ENCODE results near the gene MARCHF6.
"Not testable (repeated sequence)": the region's sequence is repeated elsewhere in the genome, so short reads cannot be mapped to it uniquely, and the experiment has no call there.

The MARCHF6 gene

DNA sequence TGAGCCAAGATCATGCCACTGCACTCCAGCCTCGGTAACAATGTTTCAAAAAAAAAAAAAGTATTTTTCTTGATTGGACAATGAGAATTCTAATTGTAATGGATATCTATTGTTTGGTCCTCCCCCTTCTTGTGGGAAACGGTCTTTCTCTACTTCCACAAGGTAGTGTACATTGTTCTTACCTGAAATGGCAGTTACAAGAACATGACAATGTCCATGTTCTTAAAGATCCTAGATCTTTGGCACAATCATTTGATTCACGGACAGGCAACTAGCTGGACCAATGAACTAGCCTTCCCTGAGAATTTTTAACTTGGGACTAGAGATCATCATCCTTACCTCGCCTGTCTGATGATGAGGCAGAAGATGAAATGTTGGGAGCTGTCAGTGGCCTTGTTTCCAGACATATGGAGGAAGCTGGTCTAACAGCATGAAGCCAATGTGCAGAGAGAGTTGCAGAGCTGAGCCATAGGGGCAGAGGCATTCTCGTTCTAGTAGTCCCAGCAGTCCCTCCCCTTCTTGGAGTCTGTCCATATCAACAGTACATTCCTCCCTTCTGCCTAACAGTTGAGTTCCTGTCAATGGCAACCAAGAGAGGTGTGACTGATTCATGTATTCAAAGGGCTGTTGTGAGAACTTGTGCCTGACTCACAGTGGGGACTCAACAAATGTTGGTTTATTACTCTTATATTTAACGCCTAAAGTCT, 2.1 kb upstream of the MARCHF6 start:
- ATAC-seq, result no peak
- no peak for DNase-seq

DNA sequence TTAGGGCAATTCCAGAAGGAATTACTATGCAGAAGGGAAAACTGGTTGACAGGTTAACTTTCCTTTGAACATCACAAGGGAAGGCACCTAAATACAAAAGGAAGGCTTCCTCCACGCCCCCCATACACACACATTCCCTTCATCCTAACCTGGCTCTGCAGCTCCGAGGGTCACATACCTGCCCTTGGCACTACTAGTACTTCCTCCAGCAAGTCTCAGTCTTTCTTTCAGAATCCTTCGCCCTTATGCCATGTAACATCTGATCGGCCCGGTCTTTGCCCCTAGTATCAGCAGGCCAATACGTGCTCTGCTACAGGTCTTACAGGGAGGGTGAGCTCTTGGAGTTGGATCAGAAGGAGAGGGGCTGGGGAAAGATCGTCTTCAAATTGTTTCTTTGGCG, 1.6 kb upstream of the MARCHF6 start:
- DNase-seq (no peak), ATAC-seq (no peak)

DNA sequence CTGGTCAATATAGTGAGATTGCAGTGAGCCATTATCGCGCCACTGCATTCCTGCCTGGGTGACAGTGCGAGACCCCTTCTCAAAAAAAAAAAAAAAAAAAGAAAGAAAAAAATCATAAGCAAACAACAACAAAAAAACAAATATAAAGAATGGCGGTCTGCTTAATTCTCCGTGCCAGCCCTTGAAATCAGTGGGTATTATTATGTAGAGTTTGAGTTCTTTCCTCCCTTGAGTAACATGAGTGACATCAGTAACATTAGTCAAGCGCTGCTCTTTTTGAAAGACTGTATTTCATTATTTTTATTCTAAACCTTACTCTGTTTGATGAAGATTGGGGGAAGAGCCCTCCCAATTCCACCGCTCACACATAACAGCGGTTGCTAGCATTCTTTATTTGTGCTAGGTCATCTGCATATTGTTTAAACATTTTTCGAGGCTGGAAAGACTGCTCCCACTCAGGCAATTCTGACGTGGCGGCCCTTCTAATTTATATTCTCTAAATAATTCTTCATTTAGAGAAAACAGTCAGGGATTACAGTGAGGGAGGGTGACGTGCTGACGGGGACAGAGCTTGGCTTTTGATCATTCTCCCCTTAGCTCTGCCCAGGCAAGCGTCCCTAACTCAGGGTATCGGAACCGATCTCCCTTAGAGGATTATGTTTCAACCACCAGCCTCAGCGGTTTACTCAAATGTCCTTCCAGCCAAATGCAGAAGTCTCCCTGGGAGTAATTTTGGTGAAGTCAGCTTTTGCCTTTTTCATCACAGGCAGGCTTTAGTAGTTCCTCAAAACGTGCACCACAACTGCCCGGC, 860 bp upstream of the MARCHF6 start:
- peak; percentile 24 for ATAC-seq
- peak; percentile 37 for DNase-seq

DNA sequence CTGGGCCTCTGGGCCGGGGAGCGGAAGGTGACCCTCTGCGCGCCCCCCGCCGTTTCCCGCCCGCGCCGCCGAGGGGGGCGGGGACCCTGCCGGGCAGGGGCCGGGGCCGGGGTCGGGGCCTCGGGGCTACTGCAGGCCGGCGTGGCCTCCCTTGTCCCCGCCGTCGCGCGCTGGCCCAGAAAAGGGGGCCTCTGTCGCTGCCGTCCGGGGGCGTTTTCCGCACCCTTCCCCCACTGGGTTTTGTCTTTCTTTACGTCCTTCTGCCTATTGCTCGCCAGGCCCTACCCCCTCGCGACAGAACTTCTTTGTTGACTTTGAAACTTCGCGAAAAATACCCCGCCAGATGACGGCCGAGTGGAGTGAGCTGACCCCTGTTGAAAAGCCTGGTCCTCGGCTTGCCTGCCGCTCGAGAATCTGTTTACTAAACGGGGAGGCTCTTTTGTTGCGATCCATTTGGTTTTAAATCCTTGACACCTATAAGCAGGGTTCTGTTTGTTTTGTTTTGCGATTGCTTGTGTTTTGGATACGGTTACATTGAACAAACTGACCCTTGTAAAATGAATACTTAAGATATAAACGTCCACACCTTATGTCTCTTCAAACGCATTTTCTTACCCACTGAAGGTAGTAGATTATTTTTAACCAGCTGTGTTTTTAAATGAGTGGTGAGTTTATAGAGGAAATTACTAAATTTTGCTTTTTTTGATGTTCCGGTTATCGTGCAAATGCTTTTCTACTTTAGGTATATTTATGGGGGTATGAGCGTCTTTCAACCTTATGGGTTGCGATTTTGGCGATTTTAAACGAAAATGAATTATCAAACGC, 765 bp downstream of the MARCHF6 start:
- peak; percentile 59 for DNase-seq
- peak; percentile 5 for ATAC-seq

DNA sequence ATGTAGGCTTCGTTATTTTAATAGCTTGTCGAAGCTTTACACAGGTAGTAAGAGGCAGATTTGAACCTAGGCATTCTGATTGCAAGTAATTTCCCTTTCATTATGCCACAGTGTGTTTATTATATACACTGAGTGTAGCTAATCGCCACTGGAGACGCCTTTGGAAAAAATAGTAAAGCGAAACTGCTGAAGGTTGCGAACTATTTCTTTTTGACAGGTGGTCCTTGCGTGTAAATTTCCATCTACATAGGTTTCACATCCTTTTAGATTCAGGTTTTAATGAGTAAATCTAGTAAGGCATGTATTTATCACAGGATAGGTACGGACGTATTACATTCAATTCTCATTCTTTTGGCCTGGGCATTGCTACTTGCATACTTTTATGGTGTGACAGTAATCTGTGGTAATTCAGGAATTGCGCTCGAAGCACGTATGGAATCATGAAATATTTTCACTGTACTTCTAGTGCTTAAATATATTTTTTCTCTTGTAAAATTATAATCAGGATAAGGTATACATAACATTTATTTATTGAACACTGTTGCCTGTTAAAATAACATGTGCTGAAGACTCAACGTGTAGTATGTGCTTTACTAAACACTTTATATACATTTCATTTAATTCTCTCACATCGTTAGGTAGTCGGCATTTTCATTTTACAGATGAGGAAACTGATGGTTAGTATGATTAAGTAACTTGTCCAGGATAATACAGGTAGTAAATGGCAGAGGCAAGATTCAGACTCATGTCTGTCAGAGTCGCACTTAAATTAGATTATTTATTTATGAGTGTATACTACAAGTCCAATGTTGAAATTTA, 1.8 kb downstream of the MARCHF6 start:
- DNase-seq (no peak), ATAC-seq (peak; percentile 42)

DNA sequence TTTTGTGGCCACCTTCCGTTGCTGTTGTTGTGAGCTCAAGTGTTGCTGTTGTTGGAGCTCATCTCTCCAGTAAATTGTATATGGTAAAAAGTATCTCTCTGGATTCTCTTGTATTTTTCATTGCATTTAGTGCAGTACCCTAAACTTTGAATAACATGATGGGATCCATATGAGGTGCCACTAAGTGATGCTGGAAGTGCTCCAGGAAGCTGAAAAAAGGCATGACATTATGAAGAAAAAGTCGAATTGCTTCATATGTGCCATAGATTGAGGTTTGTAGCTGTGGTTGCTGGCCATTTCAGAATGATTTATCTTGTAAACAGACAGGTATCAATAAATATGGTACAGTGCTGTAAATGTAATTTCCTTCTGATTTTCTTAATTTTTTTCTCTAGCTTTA, 5.5 kb downstream of the MARCHF6 start:
- ATAC-seq, result no peak

DNA sequence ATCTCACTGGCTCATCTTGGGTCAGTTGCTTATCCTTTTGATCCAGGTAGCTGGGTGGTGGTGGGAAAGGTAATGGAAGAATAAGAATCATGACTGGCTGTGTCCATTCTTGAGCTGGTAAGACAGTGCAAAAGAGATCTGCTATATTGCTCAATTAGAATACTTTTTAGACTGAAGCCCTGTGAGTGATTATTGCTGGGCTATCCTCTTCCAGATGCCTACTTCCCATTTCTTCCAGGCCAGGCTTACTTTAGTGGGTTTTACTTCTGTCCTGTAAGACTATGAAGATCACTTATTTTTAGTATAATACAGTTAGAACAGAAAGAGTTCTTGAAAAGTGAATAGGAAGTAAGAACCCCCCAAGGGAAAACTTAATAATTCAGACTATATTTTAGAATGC, 7.2 kb downstream of the MARCHF6 start:
- DNase-seq (no peak), ATAC-seq (no peak)

More for the DNA sequence above, 5.5 kb downstream of the MARCHF6 start:
- no peak for DNase-seq

DNA sequence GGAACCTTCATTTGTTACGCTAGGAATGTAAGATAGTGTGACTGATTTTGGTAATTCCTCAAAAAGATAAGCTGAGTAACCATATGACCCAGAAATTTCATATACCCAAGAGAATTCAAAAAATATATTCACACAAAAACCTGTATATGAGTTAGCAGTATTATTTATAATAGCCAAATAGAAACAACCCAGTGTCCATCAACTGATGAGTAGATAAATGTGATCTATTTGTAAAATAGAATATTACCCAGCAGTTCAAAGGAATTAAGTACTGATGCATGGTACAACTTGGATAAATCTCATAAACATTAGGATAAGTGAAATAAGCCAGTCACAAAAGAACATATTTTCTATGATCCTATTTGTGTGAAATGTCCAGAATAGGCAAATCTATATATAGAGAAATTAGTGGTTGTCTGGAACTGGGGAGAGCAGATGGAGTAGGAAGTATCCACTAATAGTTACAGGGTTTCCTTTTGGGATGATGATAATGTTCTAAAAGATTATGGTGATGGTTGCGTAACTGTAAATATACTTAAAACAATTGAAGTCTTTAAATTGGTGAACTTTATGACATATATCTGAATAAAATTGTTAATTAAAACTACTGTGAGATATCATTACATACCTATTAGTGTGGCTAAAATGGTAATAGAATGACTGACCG, 10.2 kb downstream of the MARCHF6 start:
- ATAC-seq, result no peak

DNA sequence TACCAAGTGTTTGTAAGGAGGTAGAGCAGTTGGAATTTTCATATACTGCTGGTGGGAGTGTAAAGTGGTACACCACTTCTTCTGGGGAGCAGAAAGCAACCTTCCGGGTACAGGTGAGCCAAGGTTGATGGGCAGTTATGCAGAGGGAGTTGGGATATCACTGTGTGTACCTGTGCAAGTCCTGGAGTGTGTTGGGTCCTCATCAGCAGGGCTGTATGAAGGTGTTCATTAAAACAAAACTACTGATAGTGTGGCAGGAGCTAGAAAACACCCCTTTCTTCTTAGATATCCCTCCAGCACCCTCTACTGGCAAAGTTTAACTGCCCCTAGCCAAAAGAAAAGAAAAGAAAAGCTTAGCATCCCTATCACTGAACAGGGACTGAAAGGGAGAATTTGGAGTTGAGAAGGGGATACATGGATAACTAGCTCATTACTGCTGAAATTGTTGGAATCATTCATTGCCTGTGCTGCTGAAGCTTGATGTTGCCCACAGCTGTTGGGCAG, 10.7 kb downstream of the MARCHF6 start:
- DNase-seq (no peak), ATAC-seq (no peak)

More for the DNA sequence above, 10.2 kb downstream of the MARCHF6 start:
- no peak for DNase-seq

DNA sequence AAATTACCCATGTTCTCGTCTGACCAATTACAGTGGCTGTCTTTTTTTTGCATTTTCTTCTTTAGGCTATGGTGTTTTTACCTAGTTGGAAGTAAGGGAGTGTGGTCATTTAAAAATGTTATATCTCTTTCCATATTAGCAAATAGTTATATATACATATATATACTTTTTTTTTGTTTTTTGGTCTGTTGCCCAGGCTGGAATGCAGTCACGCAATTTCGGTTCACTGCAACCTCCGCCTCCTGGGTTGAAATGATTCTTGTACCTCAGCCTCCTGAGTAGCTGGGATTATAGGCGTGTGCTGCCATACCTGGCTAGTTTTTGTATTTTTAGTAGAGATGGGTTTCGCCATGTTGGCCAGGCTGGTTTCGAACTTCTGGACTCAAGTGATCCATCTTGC, 12.3 kb downstream of the MARCHF6 start:
- DNase-seq, result no peak
- ATAC-seq, result no peak

DNA sequence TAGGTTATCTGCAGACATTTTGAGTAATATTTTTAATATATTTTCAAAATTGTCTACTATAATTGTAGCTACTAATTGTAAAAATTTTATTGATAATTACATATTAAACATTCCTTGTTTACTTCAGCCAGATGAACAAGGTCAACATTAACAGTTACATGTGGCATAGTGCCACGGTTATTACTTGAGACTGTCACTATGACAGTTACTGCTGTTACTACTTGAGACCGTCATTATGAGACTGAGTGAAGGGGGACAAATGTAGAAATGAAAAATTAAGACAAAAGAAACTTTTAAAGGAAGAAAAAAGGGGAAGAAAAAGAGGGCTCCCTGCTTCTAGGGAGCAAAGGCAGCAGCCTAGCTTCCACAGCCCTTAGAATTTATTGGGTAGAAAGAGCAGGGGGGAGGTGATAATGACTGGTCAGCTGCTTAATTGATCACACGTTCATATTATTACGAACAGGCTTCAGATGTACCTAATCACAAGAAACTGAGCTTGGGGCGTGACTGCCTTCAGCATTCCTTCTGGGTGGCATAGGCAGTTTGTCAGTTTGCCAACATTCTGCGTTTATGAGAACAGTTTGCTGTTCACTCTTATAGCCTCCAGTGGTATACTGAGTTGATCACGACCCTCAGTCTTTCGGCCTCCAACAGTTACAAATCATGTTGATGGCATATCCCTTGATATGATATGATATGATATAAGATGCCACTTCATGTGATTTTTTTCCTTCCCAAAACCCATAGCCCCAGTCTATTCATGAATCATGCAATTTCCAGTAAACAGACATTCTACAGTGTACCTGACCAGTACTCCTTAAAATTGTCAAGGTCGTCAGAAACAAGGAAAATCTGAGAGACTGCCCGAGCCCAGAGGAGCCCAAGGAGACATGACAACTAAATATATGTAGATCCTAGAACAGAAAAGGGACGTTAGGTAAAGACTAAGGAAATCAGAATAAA, 13.1 kb downstream of the MARCHF6 start:
- DNase-seq (no peak), ATAC-seq (no peak)

DNA sequence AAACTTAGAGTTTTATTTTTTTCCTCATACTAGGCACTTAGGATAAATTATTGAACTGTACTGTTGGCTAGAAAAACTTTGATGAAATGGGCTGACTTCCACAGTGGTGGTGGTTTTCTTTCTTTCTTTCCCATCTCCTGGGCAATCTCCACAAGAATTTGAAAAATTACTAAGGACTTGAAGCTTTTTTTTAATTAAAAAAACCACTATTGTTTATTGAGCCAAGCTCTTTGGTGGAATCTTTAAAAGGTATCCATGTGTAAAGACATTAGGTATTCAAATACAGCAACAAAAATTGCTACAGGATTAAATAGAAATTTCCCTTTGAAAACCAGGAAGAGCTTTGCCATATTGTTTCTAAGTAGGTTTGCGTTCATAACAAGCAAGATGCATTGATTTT, 14.1 kb downstream of the MARCHF6 start:
- no peak for ATAC-seq

DNA sequence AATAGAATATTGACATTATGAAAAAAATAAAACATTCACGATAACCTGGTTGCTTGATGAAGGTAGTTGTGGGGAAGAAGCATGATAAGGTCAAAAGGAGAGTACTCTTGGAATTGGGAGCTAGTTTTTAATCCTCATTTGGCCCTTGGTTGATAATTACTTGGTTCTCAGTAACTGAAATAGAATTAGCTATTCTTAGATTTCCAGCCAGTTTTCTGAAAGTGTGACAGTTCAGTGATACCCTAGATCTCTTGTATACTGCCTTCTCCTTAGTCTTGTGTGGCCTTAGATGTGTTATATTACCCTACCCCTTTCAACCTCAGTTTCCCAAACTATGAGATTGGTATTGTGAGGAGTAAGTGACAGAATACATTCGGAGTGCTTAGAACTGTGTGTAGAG, 17.4 kb downstream of the MARCHF6 start:
- ATAC-seq (no peak), DNase-seq (no peak)

More for the DNA sequence above, 14.1 kb downstream of the MARCHF6 start:
- no peak for DNase-seq

DNA sequence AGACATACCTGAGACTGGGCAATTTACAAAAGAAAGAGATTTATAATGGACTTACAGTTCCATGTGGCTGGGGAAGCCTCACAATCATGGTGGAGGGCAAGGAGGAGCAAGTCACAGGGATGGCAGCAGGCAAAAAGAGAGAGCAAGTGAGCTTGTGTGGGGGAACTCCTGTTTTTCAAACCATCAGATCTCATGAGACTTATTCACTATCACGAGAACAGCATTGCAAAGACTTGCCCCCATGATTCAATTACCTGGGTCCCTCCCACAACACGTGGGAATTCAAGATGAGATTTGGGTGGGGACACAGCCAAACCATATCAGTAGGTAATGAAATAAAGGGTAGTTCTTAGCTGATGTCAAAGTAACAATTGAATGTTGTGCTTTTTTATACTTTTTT, 17.9 kb downstream of the MARCHF6 start:
- ATAC-seq, result not testable (repeated sequence)

DNA sequence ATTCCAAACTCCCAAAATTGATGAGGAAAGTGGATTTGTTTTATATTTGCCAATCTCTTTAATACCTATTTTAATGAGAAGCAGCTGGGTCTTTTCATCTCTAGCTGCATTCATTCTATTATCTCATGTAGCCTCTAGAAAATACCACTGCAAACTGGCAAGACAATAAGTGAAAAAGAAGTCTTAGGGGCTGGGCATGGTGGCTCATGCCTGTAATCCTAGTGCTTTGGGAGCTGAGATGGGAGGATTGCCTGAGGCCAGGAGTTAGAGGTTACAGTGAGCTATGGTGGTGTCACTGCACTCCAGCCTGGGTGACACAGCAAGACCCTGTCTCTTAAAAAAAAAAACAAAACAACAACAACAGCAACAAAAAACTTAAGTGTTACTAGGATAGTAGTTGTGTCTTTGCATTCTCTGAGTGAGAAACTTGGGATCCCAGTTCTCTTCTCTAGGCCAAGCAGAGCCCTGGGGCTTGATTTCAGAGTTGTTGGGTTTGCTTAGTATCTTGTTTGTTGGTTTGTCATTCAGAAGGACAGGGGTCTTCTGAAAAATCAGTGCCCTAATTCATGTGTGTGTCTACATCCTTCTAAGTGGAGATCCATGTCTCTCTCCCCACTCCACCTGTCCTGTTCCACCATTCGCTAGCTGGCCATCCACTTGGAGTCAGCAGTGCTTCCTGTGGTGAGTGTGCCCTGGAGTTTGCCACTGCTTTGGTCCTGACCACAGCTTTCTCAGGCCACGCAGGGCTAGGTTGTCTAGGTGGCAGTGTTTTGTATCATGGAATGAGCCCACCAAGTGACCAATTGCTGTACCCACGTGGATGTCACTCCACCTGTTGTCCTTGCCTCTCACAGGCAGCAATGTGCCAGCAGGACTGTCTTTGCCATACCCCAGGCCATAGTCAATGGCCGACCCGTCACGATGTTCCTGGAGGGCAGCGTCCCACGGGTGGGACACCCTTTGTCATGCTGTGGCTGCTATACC, 19.5 kb downstream of the MARCHF6 start:
- no peak for DNase-seq
- no peak for ATAC-seq

More for the DNA sequence above, 17.9 kb downstream of the MARCHF6 start:
- DNase-seq, result not testable (repeated sequence)

DNA sequence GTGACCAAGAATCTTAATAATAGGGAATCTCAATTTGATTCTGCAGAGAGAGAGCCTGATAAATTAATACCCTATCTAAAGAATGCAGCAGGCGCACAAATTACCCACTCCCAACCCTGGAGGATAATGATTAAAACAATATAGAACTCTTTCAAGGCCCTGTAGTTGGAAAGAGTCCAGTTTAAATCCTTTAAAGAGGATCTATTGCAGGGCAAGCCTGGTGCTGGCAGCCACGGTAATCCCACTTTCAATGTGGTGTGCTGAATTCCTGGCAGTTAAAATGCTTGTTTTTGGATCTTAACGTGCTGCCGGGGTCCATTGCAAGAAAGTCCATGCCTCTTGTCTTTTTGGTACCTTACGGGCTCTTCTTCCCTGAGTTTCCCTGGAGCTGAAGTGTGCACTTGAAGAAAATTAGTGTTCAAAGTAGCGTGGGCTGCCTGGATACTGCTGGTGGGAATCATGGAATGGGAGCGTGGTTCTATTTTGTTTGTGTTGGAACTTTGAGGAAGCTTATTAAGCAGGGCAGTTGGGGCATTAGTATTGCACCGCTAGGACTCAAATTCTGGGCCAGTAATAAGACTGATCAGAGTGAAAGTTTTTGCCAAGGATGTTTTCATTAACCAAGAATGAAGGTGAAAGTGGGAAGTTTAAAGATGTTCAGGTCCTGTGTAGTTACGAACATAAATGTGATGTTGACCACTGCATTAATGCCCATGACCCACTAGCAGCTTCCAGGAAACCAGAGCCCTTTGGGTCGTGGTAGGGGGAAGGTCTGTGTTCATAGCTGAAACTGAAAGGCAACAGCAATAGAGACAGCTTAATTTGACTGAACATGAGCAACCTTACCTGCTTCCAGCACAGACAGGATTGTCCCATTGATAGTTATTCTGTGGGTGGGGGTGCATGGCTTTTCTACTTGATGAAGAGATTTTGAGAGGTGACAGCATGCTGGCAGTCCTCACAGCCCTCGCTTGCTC, 20.8 kb downstream of the MARCHF6 start:
- ATAC-seq, result no peak

DNA sequence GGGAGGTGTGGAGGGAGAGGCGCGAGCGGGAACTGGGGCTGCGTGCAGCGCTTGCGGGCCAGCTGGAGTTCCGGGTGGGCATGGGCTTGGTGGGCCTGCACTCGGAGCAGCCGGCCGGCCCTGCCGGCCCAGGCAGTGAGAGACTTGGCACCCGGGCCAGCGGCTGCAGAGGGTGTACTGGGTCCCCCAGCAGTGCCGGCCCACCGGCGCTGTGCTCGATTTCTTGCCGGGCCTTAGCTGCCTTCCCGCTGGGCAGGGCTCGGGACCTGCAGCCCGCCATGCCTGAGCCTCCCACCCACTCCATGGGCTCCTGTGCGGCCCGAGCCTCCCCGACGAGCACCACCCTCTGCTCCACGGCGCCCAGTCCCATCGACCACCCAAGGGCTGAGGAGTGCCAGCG, 21.7 kb downstream of the MARCHF6 start:
- not testable (repeated sequence) for ATAC-seq, DNase-seq

More for the DNA sequence above, 20.8 kb downstream of the MARCHF6 start:
- no peak for DNase-seq
